Kasumi-1 (cell line): ENCODE data around the gene EML2.
"Not testable (repeated sequence)": the region's sequence is repeated elsewhere in the genome, so short reads cannot be mapped to it uniquely, and the experiment has no call there.

Experiments used
- DNase-seq, 2 experiments: peaks; one replicate each; lab custom pipeline; 2025; lab: John Stamatoyannopoulos, UW

EML2 gene

GRCh38 chr19:45653634-45654033 is 14.4 kb upstream of the EML2 start:
- no peak for DNase-seq

- DNase-seq = no peak
Observed at GRCh38 chr19:45650722-45651121, 11.5 kb upstream of the EML2 start.

GRCh38 chr19:45646345-45646698 is 7.1 kb upstream of the EML2 start:
- no peak for DNase-seq

DNA sequence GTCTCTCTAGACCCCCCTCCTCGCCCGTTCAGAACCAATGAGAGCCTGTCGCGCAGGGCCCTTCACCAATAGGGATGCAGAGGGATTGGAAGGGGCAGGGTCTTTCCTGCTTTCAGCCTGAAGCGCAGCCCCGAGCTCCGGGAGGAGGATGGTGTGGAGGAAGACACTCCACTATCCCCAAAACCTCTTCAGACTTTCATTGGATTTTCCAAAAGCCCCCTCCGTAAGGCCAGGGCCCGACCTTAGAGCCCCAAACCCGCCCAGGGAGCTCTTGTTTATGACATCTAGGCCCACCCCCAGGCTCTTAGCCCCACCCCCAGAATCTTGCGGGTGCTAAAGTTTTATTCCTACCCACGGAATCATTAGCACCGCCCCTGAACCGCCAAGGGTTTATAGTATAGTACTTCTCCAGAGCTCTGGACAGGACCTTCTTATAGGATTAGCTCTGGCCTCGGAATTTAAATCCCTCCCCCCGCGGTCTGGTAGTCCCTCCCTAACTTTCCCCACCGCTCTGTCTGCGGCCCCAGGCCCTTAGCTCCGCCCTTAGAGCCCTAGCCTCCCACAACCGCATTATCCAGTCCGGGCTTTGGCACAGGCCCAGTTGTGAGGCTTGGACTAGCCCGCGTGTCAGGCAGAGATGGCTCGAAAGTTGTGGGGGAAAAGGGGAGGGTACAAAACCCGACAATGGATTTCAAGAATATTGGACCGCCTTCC is 6.6 kb upstream of the EML2 start:
- DNase-seq = no peak

DNA sequence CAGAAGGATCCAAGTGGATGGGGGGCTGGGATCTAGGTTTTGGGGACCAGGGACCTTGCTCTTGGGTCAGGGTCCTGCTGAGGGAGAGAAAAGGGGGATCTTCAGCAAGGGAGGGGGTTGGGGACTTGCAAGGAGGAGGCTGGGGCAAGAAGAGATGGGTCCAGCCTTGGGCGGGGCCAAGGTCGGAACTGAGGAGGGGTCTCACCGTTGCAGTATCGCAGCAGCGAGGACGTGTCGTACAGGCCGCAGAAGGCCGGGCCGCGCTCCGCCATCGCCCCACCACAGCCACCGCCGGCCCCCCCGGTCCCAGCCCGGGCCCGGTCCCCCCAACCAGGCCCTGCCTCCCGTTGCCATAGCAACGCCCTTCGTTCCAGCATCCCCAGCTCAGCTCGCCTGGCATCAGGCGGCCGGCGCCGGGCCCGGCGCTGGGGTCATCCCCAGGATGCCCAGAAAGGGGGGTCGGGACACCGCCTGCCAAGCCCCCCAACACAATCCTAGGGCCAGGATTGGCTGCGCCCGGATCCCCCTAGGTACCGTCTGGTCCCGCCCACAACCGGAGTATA is 6.0 kb upstream of the EML2 start:
- no peak for DNase-seq

GRCh38 chr19:45643927-45644771 is 5.0 kb upstream of the EML2 start:
- no peak for DNase-seq

DNA sequence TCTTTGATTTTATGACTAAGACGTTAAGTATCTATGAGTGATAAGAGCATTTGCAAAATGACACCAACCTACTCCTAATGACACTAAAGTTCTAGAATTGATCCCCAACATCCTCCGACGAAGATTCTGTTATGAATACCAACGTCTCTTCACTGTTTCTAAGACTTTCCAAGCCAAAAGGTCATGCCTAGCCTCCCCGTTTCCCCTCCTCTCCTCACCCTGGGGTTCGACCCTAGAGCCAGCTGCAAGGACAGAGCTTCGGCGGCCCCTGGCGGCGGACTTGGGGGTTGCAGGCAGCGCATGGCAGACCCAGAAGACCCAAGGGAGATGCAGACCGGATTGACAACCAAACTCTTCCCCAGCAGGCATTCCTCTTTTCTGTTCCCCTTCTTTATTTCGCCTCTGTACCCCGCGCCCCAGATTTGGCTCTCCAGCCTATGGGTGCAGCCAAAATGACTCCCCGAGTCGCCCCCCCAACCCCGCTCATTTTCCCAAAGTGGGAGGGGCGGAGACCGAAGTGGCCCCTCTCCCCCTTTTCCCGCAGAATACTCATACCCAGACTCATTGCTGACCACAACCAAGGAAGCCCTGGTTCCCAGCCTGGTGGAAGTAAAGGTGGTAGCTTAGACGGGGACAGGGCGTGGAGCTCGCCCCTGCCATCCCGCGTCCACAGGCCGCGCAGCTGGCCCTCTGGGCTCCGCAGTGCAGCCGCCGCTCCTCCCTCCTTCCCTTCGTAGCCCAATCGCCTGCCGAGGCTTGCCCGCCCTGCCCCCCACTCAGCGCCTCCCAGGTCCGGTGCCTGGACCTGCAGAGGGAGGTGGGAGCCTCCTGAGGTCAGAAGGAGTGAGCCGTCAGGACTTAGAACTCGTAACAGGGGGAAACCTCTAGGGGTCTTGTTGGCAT is 4.1 kb upstream of the EML2 start:
- DNase-seq = peak; percentile 85 to 88

DNA sequence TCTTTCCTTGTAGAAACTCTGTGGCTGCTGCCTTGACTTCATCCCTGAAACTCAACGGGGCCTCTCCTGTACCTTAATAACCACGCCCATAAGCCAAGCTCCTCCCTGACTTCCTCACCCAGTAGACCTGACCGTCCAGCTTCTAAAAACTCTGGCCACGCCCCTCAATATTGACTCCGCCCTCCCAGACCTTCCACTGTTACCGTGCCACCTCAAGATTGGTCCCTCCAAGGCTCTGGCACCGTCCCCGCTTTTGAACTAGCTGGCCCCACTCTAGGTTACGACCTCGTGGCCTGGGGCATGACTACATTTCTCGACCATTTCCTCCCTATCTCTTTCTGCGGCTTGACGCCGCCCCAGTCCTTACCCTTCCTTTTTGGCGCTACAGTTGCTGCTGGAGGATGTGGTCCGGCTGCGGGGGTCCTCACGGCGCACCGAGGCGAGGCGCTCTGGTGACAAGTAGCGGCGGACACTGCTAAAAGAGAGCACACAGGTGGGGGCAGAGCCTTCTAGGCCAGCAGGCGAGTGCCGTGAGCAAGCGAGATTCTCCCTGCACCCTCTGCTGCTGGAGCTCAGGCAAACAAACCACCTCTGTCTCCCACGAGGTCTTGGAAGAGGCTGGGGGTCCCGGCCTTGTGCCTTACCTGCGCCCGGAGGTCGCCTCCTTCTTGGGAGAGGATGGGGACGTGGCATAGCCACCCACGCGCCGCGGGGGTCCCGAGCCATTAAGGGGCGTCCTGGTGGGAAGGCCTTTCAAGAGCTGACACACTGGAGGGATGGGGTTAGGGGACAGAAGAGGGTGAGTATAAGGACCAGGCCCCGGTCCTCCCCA is 2.3 kb upstream of the EML2 start:
- DNase-seq = peak; percentile 93

DNA sequence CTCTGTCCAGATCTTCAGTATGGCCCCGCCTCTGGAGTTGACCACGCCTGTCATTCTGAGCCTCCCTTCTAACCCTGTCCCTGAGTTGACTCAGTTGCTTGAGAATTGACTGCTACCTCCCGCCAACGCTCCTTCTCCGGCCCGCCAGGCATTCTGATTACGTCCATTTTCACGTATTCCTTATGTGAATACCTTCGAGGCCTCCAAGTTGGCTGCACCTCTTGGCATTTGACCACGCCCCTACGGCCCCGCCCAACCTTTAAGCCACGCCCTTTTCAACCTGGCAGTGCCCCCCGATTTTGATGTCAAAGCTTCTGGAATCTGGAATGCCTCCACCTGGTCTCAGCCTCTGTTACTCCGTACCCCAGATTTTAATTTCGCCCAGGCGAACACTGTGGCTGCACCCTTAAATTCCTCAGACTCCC is 1.7 kb upstream of the EML2 start:
- no peak for DNase-seq

DNA sequence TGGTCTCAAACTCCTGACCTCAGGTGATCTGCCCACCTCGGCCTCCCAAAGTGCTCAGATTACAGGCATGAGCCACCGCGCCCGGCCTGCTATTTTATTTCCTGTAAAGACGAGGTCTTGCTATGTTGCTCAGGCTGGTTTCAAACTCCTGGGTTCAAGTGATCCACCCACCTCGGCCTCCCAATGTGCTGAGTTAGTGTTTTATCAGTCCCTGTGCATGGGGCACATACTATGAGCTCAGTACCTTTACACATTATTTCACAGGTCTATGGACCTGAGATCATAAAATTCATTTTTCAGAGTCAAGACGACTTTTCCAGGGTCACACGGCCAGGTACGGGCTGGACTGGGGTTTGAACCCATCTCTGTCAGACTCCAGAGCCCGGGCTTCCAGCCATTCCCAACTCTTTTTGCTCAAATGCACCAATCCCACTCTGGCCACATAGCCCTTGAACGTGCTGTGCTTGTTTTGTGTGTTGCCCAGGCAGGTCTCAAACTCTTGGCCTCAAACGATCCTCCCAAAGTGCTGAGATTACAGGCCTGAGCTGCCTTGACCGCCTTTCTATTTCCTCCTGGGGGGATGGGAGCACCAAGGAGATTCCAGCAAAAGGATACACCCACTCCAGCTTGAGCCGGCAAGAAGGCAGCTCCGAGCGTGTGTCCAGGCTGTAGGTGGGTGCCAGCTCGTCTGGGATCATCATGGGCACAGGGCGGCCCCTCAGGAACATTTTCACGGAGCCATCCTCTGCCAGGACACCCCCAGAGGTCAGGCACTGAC is 1.1 kb downstream of the EML2 start:
- no peak for DNase-seq

- DNase-seq = no peak
Observed at GRCh38 chr19:45636902-45637301, 2.3 kb downstream of the EML2 start.

GRCh38 chr19:45636275-45636674 is 2.9 kb downstream of the EML2 start:
- DNase-seq = no peak

DNA sequence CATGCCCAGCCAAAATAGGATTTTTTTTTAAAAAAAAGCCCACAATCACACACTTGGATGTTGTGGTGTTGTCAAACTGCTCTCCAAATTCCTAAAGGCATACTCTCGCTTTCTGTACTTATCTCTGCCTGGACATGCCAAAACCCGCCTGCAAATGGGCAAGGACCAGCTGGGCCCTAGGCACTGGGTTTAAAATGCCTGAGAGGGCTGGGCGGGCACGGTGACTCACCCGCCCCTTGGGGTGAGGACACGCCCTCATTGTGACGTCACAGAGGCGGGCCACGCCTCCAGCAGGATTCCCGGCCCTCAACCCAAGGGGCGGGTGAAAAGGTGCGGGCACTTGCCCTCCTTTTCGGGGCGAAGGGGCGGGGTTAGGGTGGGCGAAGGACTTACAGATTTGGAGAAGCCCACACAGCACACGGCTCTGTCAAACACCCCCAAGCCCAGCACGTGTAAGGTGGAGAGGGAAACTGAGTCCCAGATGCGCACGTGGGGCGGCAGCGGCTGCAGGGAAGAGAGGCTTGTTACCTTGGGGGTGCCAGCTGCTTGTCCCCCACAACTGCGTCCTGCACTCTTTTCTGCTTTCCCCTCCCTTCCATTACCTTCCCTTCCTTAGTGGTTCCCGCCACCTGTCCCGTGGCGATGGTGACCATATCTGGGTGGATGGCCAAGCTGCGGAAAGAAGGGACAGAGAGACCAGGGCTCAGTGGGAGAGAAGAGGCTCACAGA is 6.6 kb downstream of the EML2 start:
- DNase-seq = no peak

DNA sequence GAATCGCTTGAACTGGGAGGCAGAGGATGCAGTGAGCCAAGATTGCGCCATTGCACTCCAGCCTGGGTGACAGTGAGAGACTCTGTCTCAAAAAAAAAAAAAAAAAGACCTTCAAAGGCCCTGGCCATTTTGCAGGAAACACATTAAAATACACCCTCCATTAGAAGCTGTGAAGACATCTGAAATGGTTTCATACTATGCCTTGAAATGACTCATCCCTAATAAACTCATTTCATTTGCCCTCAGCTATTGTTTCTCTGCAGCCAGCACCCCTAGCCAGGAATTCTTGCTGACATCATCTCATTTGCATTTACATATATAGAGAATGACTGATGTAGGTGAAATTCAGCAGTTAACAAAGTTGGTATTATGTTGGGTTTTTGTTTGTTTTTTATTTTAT is 8.7 kb downstream of the EML2 start:
- no peak for DNase-seq

GRCh38 chr19:45629704-45630103 is 9.5 kb downstream of the EML2 start:
- DNase-seq = no peak

DNA sequence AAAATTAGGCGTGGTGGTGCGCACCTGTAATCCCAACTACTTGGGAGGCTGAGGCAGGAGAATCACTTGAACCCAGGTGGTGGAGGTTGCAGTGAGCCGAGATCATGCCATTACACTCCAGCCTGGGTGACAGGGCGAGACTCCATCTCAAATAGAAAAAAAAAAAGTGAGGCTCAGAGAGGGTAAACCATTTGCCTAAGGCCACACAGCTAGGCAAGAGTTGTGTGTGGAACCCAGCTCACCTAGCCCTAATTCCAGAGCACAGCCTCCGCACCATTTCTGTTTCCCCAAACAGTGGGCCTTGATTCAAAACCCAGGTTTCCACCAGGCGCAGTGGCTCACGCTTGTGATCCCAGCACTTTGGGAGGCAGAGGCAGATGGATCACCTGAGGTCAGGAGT is 11.0 kb downstream of the EML2 start:
- DNase-seq = not testable (repeated sequence)

DNA sequence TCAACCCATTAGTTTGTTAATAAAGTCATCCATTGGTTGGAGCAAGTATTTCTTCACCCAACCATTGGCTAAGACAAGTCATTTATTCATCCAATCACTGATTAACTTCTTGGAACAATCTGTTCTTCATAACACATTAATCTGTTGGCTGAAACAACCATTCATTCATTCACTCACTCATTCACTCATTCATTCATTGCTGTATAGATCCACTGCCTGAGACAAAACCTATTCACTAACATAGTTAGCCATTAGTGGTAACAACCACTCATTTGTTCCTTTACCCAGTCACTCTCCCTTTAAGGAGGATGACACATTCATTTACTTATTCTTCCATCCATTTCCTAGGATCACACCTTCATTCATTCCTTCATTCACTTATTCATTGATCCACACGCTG is 15.2 kb downstream of the EML2 start:
- no peak for DNase-seq

- DNase-seq = no peak
Observed at GRCh38 chr19:45621976-45622503, 17.2 kb downstream of the EML2 start.

DNA sequence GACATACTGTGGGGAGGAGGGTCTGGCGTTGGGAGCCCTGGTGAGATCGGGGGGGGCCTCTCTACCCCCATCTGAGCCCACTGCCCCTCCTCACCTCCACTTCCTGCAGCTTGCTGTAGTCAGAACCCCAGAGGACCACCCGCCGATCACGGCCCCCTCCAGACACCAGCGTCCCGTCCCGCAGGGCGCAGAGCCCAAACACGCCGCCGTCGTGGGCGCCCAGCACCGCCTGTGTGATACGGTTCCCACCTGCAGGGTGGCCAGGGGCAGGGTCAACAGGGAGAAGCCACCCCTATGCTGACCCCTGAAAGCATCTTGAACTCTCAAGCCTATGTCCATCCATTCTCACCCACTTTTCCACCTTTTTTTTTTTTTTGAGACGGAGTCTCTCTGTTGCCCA is 17.8 kb downstream of the EML2 start:
- no peak for DNase-seq

DNA sequence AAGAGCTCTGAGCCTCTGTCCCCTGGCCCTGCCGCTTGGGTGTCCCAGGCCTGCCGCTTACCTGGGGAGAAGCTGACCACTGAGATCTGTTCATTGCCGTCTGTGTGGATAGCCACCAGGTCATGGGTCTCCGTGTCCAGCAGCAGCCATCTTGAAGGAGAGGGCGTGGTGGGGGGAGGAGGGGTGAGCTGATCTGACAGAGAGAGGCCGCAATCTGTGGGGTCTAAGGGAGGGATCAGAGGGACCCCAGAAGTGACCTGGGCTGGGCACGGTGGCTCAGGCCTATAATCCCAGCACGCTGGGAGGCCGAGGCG is 22.5 kb downstream of the EML2 start:
- DNase-seq = no peak
